HCT116 (cell line): ENCODE measurements around the gene MRAS. TPM values are rescaled to one million over a fixed set of nuclear protein-coding genes. Genes with fewer than 3 reads are reported as not detected.

Source experiments
- ATAC-seq: fragments of 200-7000 bp; cut with Tn5 transposase; 2 replicates; pipeline ENCODE4 v1.9.1; 2020; ENCODE audit warnings: mild to moderate bottlenecking, moderate library complexity
- BruUV-seq: library from RNA; stranded (reverse); fragments of 400-500 nt; replicated peaks from 2 replicates; lab custom pipeline; 2021; lab: Mats Ljungman, UMichigan
- CTCF ChIA-PET: fragments of 300-600 bp; sonication (Branson Sonifier 250); formaldehyde crosslinking; loops from one replicate; lab custom pipeline; 2021; ENCODE audit warnings: antibody characterized with exemption; lab: Charles Lee
- POLR2A ChIA-PET: fragments of 300-600, 350-600 bp; sonication (Branson Sonifier 250); formaldehyde crosslinking; loops from one replicate; lab custom pipeline; 2021; ENCODE audit warnings: antibody characterized with exemption; lab: Charles Lee
- RAD21 ChIA-PET, 2 experiments: fragments of 300-600 bp; sonication (Branson Sonifier 250); formaldehyde crosslinking; loops; one replicate each; lab custom pipeline; 2023; ENCODE audit warnings: low total read pairs in 2 of 2; ENCODE audit not compliant: uncharacterized antibody in 2 of 2, unreplicated experiment in 2 of 2, low non-redundant PET in 1 of 2; lab: Charles Lee
- DNase-seq: peaks from one replicate; pipeline ENCODE4 v3.0.0-alpha.2; 2010; ENCODE audit warnings: low read depth, low spot score
- H2AFZ ChIP-seq: fragments of 200-600 bp; shearing (Covaris generic), sonication (generic); 2 replicates; pipeline ENCODE4 v1.6.1; 2017; ENCODE audit warnings: low read depth, mixed run types, mixed read lengths, antibody characterized with exemption, low read length; ENCODE audit not compliant: poor library complexity, severe bottlenecking
- H3K27ac ChIP-seq: 2 replicates; pipeline ENCODE4 v1.5.1; 2012; ENCODE audit warnings: low read depth, low read length
- H3K27me3 ChIP-seq: fragments of 200-600 bp; sonication (generic); 2 replicates; pipeline ENCODE4 v1.6.1; 2016; ENCODE audit warnings: mixed run types, low read length, mixed read lengths; ENCODE audit not compliant: insufficient read depth
- H3K36me3 ChIP-seq, 2 experiments: fragments of 200-500 bp in 1 of 2; fragments of 200-600 bp in 1 of 2; sonication (Bioruptor generic) in 1 of 2; sonication (generic) in 1 of 2; 2 replicates each; pipeline versions ENCODE4 v1.5.1 to v1.6.1; 2014 to 2016; ENCODE audit warnings: low read length in 2 of 2, inconsistent platforms in 1 of 2, mixed read lengths in 1 of 2, mixed run types in 1 of 2; ENCODE audit not compliant: insufficient read depth in 2 of 2, control insufficient read depth in 1 of 2
- H3K4me1 ChIP-seq, 2 experiments: fragments of 200-600 bp in 1 of 2; sonication (generic) in 1 of 2; 2 replicates each; pipeline versions ENCODE4 v1.5.1 to v1.6.1; 2012 to 2017; ENCODE audit warnings: low read length in 2 of 2, inconsistent platforms in 1 of 2, mild to moderate bottlenecking in 1 of 2, mixed read lengths in 1 of 2, mixed run types in 1 of 2, moderate library complexity in 1 of 2; ENCODE audit not compliant: insufficient read depth in 2 of 2, control insufficient read depth in 1 of 2
- H3K4me2 ChIP-seq: fragments of 200-600 bp; sonication (generic); 2 replicates; pipeline ENCODE4 v1.6.1; 2017; ENCODE audit warnings: mixed run types, low read length, mixed read lengths
- H3K4me3 ChIP-seq, 2 experiments: fragments of 200-600 bp in 1 of 2; sonication (generic) in 1 of 2; replicated peaks in 1 of 2; 2 replicates each; pipeline ENCODE4 v1.5.1; 2011 to 2016; ENCODE audit warnings: low read length in 2 of 2, control low read depth in 1 of 2, low read depth in 1 of 2, mild to moderate bottlenecking in 1 of 2, mixed read lengths in 1 of 2, mixed run types in 1 of 2
- H3K79me2 ChIP-seq: fragments of 200-600 bp; sonication (generic); 2 replicates; pipeline ENCODE4 v1.6.1; 2017; ENCODE audit warnings: mild to moderate bottlenecking, mixed run types, low read length, moderate library complexity, mixed read lengths; ENCODE audit not compliant: insufficient read depth
- H3K9ac ChIP-seq: fragments of 200-600 bp; sonication (generic); 2 replicates; pipeline ENCODE4 v1.6.1; 2016; ENCODE audit warnings: low read length, mixed read lengths
- H3K9me2 ChIP-seq: fragments of 200-600 bp; sonication (generic), shearing (Covaris generic); 2 replicates; pipeline ENCODE4 v1.6.1; 2017; ENCODE audit warnings: mixed run types, mild to moderate bottlenecking, moderate library complexity; ENCODE audit not compliant: insufficient read depth
- H3K9me3 ChIP-seq, 2 experiments: fragments of 200-500 bp in 1 of 2; fragments of 200-600 bp in 1 of 2; sonication (Bioruptor generic) in 1 of 2; sonication (generic) in 1 of 2; 2 replicates each; pipeline ENCODE4 v1.6.1; 2014 to 2017; ENCODE audit warnings: low read length in 2 of 2, mixed read lengths in 2 of 2, inconsistent platforms in 1 of 2, low read depth in 1 of 2, mild to moderate bottlenecking in 1 of 2, mixed run types in 1 of 2, moderate library complexity in 1 of 2; ENCODE audit not compliant: control insufficient read depth in 1 of 2, insufficient read depth in 1 of 2
- H4K20me1 ChIP-seq: fragments of 200-600 bp; sonication (generic), shearing (Covaris generic); 2 replicates; pipeline ENCODE4 v1.6.1; 2017; ENCODE audit warnings: mixed run types, mild to moderate bottlenecking, moderate library complexity; ENCODE audit not compliant: insufficient read depth
- CBX3 ChIP-seq: IDR thresholded peaks from 2 replicates; pipeline ENCODE4 v1.6.1; 2012; ENCODE audit warnings: low read depth
- CEBPB ChIP-seq: IDR thresholded peaks from 2 replicates; pipeline ENCODE4 v1.6.1; 2012; ENCODE audit warnings: low read depth
- EGR1 ChIP-seq: IDR thresholded peaks from 2 replicates; pipeline ENCODE4 v1.6.1; 2012; ENCODE audit warnings: low read depth
- ELF1 ChIP-seq: IDR thresholded peaks from 2 replicates; pipeline ENCODE4 v1.6.1; 2012; ENCODE audit warnings: low read depth, borderline replicate concordance
- EZH2phosphoT487 ChIP-seq: fragments of 200-600 bp; IDR thresholded peaks from 2 replicates; pipeline ENCODE4 v1.6.1; 2018; ENCODE audit warnings: antibody characterized with exemption, borderline replicate concordance
- FOSL1 ChIP-seq: IDR thresholded peaks from 2 replicates; pipeline ENCODE4 v1.6.1; 2012; ENCODE audit warnings: low read depth
- JUND ChIP-seq: IDR thresholded peaks from 2 replicates; pipeline ENCODE4 v1.6.1; 2012
- POLR2A ChIP-seq: IDR thresholded peaks from 2 replicates; pipeline ENCODE4 v1.7.0; 2011; ENCODE audit warnings: borderline replicate concordance; ENCODE audit not compliant: insufficient read depth, insufficient read length; ENCODE audit errors: extremely low read depth
- POLR2AphosphoS5 ChIP-seq: IDR thresholded peaks from 2 replicates; pipeline ENCODE4 v1.6.1; 2011; ENCODE audit warnings: mild to moderate bottlenecking, low read depth, low read length, moderate library complexity
- RAD21 ChIP-seq: IDR thresholded peaks from 2 replicates; pipeline ENCODE4 v1.6.1; 2012; ENCODE audit warnings: low read depth, mild to moderate bottlenecking
- SIN3A ChIP-seq: IDR thresholded peaks from 2 replicates; pipeline ENCODE4 v1.6.1; 2012; ENCODE audit warnings: low read depth
- SRF ChIP-seq: IDR thresholded peaks from 2 replicates; pipeline ENCODE4 v1.6.1; 2012; ENCODE audit warnings: low read depth
- TCF7L2 ChIP-seq: IDR thresholded peaks from 2 replicates; pipeline ENCODE4 v1.7.0; 2011; ENCODE audit warnings: borderline replicate concordance, inconsistent platforms; ENCODE audit not compliant: insufficient read depth, insufficient read length; ENCODE audit errors: extremely low read depth
- YY1 ChIP-seq: IDR thresholded peaks from 2 replicates; pipeline ENCODE4 v1.6.1; 2011; ENCODE audit warnings: low read length, low read depth, moderate library complexity, mild to moderate bottlenecking; ENCODE audit not compliant: insufficient replicate concordance; ENCODE audit errors: extremely low read depth
- ZFX ChIP-seq: fragments of 450-650 bp; IDR thresholded peaks from 2 replicates; pipeline ENCODE4 v1.6.1; 2017
- ZNF274 ChIP-seq: fragments of 200-500 bp; sonication (Bioruptor generic); IDR thresholded peaks from 2 replicates; pipeline ENCODE4 v1.6.1; 2014; ENCODE audit warnings: mild to moderate bottlenecking, low read depth, low read length, inconsistent platforms
- intact Hi-C: fragments of 100-400 bp; cut with micrococcal nuclease; formaldehyde crosslinking; loops from 2 replicates; pipeline ENCODE4 v1.10.0; 2022
- total RNA-seq: library from RNA; stranded (reverse); gene quantifications from one replicate; pipeline ENCODE4 v1.2.1, GENCODE V29; 2021; ENCODE audit not compliant: unreplicated experiment
- TF ChIP-seq, protein P1 (sequence below), 3 experiments: fragments of 200-600 bp in 1 of 3; sonication (generic) in 1 of 3; IDR thresholded peaks in 2 of 3; conservative IDR thresholded peaks in 1 of 3; 2 replicates each; pipeline ENCODE4 v1.5.1; 2012 to 2017; ENCODE audit warnings: low read depth in 2 of 3, low read length in 2 of 3, antibody characterized with exemption in 1 of 3, borderline replicate concordance in 1 of 3, control low read depth in 1 of 3, mild to moderate bottlenecking in 1 of 3, mixed read lengths in 1 of 3, mixed run types in 1 of 3, moderate library complexity in 1 of 3; ENCODE audit not compliant: insufficient read depth in 1 of 3
- TF ChIP-seq, protein P2 (sequence below): IDR thresholded peaks from 2 replicates; pipeline ENCODE4 v1.6.1; 2012
- TF ChIP-seq, protein P3 (sequence below): IDR thresholded peaks from 2 replicates; pipeline ENCODE4 v1.6.1; 2011; ENCODE audit warnings: mild to moderate bottlenecking, low read length, moderate library complexity; ENCODE audit not compliant: insufficient replicate concordance; ENCODE audit errors: extremely low read depth
- TF ChIP-seq, protein P4 (sequence below): IDR thresholded peaks from 2 replicates; pipeline ENCODE4 v1.6.1; 2012; ENCODE audit warnings: low read depth

The MRAS gene
- total RNA-seq, 1 experiment from 2014 or later, result 13.5 TPM

DNA sequence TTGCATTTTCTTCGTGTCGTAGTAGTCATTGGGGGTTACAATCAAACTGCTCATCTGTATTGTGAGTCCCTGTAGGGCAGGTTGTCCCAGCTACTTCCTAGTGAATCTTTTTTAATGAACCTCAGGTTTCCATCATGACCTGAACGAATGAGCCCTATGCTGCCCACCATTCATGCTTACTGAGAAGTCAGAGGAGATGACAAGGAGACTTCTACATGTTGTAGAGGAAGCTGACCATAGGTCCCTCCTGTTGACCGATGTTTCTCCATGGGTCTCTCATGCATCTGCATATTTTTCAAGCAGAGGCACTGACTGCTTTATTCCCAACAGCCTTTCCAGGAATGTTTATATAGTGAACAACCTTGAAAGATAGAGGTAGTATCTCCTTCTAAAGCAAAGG is 13.8 kb upstream of the MRAS start:
- Histone ChIP-seq H3K9me3 (no peaks in the 10 kb centered on the region), H2AFZ (no peak overlapping the region), H4K20me1 (no peaks in the 10 kb centered on the region), H3K9ac (no peak overlapping the region), H3K27me3 (no peaks in the 10 kb centered on the region), H3K9me2 (no peaks in the 10 kb centered on the region), H3K79me2 (no peaks in the 10 kb centered on the region), H3K36me3 (no peaks in the 10 kb centered on the region), H3K4me1 (peaks cover 3 to 25% of the 10 kb centered on the region in 2 experiments; a peak in 3 of 4 replicates), H3K27ac (no peak overlapping the region), H3K4me3 (no peak overlapping the region), H3K4me2 (no peak overlapping the region)
- ChIA-PET CTCF (interaction anchor here (1.7 kb wide), 1 partner anchor 12 kb away, joined by 4 read pairs; no protein-coding TSS in a partner anchor), POLR2A (no interaction called here), RAD21 (no interaction called here)
- intact Hi-C loops, result loop anchor here (5.0 kb wide), 1 partner anchor 588 kb away; no protein-coding TSS in a partner anchor
- no peak for TF ChIP-seq YY1
- TF ChIP-seq EGR1, result no peak
- no peak for TF ChIP-seq FOSL1
- TF ChIP-seq ELF1, result no peak
- TF ChIP-seq SIN3A, result no peak
- no peak for TF ChIP-seq POLR2AphosphoS5
- TF ChIP-seq JUND, result no peak
- TF ChIP-seq EZH2phosphoT487, result no peak
- no peak for TF ChIP-seq POLR2A
- TF ChIP-seq CBX3, result no peak
- TF ChIP-seq, protein P1, sequence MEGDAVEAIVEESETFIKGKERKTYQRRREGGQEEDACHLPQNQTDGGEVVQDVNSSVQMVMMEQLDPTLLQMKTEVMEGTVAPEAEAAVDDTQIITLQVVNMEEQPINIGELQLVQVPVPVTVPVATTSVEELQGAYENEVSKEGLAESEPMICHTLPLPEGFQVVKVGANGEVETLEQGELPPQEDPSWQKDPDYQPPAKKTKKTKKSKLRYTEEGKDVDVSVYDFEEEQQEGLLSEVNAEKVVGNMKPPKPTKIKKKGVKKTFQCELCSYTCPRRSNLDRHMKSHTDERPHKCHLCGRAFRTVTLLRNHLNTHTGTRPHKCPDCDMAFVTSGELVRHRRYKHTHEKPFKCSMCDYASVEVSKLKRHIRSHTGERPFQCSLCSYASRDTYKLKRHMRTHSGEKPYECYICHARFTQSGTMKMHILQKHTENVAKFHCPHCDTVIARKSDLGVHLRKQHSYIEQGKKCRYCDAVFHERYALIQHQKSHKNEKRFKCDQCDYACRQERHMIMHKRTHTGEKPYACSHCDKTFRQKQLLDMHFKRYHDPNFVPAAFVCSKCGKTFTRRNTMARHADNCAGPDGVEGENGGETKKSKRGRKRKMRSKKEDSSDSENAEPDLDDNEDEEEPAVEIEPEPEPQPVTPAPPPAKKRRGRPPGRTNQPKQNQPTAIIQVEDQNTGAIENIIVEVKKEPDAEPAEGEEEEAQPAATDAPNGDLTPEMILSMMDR (IDR thresholded peaks at IDR 0.05 in 2 of 3, conservative IDR thresholded peaks at IDR 0.05 in 1 of 3; ENCODE audit: borderline replicate concordance in 1 of 3, insufficient read depth in 1 of 3, low read depth in 2 of 3, low read length in 2 of 3), result no peak
- no peak for TF ChIP-seq RAD21
- TF ChIP-seq, protein P2, sequence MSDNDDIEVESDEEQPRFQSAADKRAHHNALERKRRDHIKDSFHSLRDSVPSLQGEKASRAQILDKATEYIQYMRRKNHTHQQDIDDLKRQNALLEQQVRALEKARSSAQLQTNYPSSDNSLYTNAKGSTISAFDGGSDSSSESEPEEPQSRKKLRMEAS, result no peak
- TF ChIP-seq ZFX, result no peak
- no peak for TF ChIP-seq ZNF274
- no peak for TF ChIP-seq CEBPB
- TF ChIP-seq, protein P3, sequence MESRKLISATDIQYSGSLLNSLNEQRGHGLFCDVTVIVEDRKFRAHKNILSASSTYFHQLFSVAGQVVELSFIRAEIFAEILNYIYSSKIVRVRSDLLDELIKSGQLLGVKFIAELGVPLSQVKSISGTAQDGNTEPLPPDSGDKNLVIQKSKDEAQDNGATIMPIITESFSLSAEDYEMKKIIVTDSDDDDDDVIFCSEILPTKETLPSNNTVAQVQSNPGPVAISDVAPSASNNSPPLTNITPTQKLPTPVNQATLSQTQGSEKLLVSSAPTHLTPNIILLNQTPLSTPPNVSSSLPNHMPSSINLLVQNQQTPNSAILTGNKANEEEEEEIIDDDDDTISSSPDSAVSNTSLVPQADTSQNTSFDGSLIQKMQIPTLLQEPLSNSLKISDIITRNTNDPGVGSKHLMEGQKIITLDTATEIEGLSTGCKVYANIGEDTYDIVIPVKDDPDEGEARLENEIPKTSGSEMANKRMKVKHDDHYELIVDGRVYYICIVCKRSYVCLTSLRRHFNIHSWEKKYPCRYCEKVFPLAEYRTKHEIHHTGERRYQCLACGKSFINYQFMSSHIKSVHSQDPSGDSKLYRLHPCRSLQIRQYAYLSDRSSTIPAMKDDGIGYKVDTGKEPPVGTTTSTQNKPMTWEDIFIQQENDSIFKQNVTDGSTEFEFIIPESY, result no peak
- TF ChIP-seq TCF7L2, result no peak
- TF ChIP-seq SRF, result no peak
- TF ChIP-seq, protein P4, sequence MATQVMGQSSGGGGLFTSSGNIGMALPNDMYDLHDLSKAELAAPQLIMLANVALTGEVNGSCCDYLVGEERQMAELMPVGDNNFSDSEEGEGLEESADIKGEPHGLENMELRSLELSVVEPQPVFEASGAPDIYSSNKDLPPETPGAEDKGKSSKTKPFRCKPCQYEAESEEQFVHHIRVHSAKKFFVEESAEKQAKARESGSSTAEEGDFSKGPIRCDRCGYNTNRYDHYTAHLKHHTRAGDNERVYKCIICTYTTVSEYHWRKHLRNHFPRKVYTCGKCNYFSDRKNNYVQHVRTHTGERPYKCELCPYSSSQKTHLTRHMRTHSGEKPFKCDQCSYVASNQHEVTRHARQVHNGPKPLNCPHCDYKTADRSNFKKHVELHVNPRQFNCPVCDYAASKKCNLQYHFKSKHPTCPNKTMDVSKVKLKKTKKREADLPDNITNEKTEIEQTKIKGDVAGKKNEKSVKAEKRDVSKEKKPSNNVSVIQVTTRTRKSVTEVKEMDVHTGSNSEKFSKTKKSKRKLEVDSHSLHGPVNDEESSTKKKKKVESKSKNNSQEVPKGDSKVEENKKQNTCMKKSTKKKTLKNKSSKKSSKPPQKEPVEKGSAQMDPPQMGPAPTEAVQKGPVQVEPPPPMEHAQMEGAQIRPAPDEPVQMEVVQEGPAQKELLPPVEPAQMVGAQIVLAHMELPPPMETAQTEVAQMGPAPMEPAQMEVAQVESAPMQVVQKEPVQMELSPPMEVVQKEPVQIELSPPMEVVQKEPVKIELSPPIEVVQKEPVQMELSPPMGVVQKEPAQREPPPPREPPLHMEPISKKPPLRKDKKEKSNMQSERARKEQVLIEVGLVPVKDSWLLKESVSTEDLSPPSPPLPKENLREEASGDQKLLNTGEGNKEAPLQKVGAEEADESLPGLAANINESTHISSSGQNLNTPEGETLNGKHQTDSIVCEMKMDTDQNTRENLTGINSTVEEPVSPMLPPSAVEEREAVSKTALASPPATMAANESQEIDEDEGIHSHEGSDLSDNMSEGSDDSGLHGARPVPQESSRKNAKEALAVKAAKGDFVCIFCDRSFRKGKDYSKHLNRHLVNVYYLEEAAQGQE, result no peak
- DNase-seq, result no peak
- no peak for ATAC-seq
- no TSS peak for BruUV-seq
